GM18907 (cell line): Measurements from ENCODE around the gene RBBP6.
"Not testable (repeated sequence)": the region's sequence is repeated elsewhere in the genome, so short reads cannot be mapped to it uniquely, and the experiment has no call there.

Experiments
- ATAC-seq: cut with Tn5 transposase; IDR thresholded peaks from one replicate; pipeline ENCODE4 v1.9.1; 2021; ENCODE audit warnings: mild to moderate bottlenecking, moderate library complexity; ENCODE audit not compliant: unreplicated experiment

Gene RBBP6, protein sequence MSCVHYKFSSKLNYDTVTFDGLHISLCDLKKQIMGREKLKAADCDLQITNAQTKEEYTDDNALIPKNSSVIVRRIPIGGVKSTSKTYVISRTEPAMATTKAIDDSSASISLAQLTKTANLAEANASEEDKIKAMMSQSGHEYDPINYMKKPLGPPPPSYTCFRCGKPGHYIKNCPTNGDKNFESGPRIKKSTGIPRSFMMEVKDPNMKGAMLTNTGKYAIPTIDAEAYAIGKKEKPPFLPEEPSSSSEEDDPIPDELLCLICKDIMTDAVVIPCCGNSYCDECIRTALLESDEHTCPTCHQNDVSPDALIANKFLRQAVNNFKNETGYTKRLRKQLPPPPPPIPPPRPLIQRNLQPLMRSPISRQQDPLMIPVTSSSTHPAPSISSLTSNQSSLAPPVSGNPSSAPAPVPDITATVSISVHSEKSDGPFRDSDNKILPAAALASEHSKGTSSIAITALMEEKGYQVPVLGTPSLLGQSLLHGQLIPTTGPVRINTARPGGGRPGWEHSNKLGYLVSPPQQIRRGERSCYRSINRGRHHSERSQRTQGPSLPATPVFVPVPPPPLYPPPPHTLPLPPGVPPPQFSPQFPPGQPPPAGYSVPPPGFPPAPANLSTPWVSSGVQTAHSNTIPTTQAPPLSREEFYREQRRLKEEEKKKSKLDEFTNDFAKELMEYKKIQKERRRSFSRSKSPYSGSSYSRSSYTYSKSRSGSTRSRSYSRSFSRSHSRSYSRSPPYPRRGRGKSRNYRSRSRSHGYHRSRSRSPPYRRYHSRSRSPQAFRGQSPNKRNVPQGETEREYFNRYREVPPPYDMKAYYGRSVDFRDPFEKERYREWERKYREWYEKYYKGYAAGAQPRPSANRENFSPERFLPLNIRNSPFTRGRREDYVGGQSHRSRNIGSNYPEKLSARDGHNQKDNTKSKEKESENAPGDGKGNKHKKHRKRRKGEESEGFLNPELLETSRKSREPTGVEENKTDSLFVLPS (N-terminal part only)

DNA sequence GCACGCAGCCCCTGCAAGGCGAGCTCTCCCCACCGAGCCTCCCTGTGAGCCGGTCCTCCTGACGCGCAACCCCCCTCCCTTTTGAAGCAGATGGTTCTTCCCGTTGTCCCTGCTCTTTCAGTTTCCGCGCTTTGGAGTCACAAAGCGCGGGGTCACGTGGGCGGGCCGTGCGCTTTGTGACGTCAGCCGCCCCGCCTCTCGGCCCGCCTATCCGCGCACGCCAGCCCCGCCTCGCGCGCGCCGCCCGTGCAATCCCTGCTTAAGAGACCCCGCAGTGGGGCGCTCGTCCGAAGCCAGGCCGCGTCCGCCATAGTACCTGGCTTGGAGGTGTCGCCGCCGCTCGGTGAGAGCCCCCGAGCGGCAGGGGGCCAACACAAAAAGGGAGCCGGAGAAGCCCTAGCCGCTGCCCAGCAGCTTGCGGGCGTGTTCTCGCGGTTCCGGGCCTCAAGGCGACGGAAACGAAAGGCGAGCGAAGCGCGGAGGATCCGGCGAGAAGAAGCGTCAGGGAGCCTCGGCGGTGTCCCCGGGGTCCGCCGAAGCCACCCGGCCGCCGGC is at the start of gene RBBP6:
Gene RBBP6, plus strand, starts transcription at position 272 of the 555 bp plus-strand sequence. CDS start 1,061 bp downstream, outside the sequence.
- ATAC-seq, result peak; percentile 92

DNA sequence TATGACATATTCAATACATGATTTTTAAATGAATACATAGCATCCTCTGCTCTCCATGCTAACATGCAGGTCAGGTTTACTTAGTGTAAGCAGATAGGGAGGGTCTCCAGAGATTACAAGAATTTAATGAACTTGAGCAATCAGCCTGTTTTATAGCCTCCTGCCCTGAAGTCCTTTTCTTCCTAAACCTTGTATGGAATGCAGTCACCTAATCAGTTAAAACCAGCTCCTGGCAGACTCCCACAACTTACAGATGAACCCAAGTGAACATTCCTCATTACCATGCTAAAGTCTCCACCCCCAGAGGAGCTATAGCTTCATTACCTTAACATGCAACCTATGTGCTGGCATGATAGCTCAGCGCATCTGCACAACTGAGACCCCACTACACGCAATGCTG is 48.5 kb upstream of the RBBP6 start:
- ATAC-seq, result no peak

DNA sequence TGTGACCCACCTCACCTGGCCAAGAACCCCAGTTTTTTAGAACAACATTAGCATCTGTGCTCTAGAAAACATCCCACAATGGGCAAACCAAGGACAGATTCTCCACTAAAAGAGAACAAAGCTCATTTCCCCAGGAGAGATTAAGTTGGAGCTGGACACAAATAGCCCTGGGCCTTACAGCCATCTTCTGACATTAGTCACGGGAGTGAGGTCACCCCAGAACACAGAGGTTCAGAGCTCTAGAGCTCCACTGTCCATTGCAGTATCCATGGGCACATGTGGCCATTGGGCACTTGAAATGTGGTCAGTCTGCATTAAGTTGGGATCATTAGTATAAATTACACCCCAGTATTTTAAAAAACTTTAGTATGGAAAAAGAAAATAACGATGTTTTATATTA is 47.6 kb upstream of the RBBP6 start:
- no peak for ATAC-seq

DNA sequence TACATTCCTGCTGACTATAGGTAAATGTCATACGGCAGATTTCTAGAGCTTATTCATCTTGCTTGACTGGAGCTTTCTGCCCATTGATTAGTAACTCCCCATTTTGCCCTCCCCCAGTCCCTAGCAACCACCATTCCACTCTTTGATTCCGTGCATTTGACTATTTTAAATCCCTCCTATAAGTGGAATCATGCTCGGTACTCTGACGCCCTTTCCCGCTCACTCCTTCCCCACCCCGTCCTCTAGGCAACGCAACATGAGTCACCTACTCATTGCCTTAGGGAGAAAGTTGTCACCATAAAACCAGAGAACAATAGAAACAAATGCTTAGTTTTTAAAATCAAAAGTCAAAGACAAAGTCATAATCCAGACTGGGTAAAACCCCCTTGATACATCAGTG is 45.5 kb upstream of the RBBP6 start:
- ATAC-seq, result no peak

DNA sequence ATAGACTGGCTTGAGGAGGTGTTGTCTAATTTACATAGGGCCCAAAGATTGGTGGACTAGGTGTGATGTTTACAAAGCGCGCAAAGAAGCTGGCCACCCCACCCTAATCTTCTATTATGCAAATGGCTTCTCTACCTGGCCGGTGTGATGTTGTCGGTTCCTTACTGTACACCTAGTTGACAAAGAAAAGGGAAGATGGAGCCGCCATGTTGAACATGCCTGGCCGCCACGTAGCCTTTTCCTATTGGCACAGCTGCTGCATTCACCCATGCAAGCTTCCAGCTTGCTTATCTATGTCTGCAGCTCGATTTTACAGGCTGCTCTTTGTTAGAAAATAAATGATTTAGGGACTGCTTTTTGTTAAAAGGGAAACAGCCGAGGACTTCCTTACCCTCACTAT is 44.2 kb upstream of the RBBP6 start:
- ATAC-seq, result not testable (repeated sequence)

DNA sequence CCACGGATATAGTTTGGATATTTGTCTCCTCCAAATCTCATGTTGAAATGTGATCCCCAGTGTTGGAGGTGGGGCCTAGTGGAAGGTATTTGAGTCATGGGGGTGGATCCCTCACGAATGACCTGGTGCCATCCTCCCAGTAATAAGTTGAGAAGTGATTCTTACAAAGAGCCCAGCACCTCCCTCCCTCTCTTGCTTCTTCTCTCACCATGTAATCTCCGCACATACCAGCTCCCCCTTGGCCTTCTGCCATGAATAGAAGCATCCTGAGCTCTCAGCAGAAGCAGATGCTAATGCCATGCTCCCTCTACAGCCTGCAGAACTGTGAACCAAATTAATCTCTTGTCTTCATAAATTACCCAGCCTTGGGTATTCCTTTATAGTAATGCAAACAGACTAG is 41.9 kb upstream of the RBBP6 start:
- no peak for ATAC-seq

DNA sequence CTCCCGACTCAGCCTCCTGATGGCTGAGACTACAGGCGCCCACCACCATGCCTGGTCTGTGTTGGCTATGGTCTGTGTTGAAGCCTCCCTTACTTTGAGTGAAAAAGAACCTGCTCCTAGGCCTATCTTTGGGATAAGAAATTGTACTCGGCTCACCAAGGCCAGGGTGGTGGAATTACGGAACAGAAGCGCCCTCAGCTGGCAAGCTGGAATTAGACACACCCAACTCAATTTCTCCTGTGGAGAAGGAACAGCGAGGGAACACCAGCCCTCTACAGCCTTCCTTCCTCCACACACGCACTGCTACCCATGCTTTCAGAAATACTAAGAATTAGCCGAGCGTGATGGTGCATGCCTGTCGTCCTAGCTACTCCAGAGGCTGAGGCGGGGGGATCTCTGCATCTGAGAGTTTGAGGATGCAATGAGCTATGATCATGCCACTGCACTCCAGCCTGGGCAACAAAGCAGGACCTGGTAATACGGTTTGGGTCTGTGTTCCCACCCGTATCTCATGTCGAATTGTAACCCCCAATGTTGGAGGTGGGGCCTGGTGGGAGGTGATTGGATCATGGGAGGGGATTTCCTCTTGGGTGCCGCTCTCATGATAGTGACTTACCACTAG is 40.1 kb upstream of the RBBP6 start:
- ATAC-seq, result no peak

DNA sequence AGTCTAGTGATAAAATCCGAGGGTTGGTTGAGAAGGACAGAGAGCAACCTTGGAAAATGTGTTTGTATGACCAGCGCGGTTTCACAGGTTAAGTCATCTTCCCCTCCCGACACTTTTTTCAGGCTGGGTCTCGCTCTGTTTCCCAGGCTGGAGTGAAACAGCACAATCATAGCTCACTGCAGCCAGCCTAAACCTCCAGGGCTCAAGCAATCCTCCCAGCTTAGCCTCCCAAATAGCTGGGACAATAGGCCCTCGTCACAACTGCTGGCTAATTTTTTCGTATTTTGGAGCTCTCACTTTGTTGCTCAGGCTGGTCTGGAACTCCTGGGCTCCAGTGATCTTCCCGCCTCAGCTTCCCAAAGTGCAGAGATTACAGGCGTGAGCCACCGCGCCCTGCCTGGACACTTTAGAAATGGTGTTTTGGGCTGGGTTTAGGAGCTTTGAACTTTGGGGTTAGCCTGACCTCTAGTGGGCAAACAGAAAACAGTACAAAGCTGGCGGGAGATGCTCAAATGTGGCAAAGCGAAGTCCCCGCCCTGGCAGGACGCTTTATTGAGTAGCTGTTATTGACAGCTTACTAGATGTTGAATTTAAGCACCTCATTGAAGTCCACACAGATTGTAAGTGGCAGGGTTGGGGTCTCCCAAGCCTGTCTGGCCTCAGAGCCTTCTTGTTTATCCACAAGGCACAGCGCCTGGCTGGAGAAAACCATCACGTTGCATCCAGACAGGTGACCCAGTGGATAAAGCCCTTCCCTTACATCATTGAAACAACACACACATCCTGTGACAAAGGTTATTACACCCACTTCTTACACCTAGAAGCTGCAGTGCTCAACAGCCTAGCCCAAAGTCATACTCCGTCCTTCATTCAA is 34.7 kb upstream of the RBBP6 start:
- no peak for ATAC-seq

DNA sequence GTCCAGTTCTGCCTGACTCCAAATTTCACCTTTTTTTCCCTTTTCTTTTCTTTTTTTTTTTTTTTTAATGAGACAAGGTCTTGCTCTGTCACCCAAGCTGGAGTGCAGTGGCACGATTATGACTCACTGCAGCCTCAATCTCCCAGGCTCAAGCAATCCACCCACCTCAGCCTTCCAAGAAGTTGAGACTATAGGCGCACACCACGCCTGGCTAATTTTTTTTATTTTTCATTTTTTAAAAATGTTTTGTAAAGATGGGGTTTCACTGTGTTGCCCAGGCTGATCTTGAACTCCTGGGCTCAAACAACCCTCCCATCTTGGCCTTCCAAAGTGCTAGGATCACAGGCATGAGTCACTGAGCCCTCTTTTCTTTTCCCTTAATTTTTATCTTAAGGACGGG is 33.4 kb upstream of the RBBP6 start:
- ATAC-seq, result no peak

DNA sequence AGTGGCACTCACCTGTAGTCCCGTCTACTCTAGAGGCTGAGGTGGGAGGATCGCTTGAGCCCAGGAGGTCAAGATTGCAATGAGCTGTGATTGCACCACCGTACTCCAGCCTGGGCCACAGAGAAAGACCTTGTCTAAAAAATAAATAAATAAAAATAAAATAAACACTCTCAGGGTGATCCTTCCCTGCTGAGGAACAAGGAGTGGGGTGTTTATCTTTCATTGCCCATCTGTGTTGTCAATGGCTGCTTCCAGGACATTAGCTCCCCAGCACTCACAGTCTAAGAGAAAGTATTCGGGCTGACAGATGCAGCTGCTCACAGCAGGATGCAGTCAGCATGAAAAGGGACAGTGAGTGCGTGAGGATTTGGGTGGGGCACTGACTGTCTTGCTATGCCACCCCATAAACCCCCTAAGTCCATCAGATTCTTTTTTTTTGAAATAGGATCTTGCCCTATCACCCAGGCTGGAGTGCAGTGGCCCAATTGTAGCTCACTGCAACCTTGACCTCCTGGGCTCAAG is 31.3 kb upstream of the RBBP6 start:
- ATAC-seq, result no peak

DNA sequence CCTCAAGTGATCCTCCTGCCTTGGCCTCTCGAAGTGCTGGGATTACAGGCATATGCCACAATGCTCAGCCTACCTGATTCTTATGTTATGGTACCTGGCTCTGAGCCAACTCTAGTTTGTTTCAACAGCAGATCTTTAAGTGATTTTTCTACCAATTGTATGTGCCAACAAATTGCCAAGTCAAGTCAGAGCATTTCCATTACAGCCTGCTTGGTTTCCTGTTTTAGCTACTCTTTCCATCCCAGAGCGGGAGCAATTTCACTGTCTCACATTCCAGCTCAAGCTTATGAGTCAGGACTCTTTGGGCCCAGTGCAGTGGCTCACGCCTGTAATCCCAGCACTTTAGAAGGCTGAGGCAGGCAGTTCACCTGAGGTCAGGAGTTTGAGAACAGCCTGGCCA is 30.8 kb upstream of the RBBP6 start:
- no peak for ATAC-seq

DNA sequence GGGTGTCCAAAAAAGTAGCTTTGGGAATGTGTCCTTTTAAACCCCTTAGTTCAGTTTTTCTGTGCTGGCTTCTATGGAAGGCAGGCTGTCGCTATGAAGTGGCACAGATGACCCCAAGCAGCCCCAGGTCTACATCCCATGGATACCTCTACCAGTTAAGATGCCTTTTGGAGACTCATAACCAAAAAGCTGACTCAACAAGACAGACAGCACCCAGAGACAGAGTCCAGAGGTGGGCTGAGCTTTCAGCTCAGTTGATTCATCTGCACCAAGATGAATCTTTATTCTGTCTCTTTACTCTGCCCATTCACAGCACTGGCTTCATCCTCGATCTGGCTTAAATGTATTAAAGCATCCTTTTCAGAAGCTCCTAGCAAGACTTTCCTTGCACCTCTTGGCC is 29.8 kb upstream of the RBBP6 start:
- no peak for ATAC-seq

DNA sequence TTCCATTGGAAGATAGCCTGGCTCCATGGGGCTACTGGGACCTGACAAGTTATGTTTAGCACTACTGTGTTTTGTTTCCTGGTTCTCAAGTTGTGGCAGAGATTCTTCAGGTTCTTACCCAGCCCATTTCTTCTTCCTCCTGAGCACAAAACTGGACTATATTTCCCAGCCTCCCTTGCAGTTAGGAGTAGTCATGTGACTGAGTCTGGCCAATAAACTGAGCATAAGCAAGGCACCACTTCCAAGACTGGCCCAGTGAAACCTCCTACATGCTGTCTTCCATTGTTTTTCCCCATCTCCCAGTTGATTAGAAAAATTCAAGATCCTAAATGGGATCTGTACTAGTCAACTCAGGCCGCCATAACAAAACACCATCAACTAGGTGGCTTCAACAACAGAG is 28.2 kb upstream of the RBBP6 start:
- no peak for ATAC-seq

DNA sequence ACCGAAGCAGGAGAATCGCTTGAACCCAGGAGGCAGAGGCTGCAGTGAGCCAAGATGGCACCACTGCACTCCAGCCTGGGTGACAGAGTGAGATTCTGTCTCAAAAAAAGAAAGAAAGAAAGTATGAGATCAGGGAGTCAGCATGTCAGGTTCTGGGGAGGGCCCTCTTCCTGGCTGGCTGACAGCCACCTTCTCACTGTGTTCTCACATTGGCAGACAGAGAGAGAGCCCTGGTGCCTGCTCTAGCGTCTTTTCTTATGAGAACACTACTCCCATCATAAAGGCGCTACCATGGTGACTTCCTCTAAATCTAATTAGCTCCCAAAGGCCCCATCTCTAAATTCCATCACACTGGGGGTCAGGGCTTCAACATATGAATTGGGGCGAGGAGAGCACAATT is 27.6 kb upstream of the RBBP6 start:
- no peak for ATAC-seq

DNA sequence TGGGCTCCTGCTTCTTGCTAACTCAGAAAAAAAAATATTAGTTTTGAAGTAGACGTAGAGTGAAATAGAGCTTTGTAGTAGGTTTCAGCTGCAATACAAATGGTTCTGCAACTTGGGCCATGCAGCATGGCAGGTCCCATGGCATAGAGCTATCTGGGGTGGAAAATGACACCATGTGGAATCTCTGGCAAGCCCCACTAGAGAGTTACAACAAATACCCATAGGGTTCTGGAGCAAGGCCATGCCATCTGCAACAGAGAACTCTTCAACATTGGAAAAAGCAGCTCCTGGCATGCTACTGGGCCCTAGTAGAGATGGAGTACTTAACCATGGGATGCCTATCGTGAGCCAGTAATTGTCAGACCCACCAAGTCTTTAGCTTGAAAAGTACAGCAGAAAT is 25.3 kb upstream of the RBBP6 start:
- ATAC-seq, result no peak

DNA sequence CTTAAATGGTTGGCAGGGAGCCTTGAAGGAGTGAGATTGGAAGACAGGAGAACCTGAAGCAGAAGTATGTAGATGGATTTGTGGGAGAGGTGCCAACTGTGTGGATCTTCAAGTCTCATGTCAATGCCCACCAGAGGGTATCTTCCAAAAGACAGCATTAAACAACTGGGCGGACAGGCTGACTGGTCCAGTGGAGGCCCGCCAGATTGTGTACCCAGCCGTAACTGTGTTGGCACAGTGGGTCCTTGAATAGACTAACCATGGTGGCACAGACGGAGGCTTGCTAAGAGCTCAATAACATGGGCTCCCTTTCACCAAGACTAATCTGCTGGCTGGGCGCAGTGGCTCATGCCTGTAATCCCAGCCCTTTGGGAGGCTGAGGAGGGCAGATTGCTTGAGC is 24.2 kb upstream of the RBBP6 start:
- no peak for ATAC-seq

DNA sequence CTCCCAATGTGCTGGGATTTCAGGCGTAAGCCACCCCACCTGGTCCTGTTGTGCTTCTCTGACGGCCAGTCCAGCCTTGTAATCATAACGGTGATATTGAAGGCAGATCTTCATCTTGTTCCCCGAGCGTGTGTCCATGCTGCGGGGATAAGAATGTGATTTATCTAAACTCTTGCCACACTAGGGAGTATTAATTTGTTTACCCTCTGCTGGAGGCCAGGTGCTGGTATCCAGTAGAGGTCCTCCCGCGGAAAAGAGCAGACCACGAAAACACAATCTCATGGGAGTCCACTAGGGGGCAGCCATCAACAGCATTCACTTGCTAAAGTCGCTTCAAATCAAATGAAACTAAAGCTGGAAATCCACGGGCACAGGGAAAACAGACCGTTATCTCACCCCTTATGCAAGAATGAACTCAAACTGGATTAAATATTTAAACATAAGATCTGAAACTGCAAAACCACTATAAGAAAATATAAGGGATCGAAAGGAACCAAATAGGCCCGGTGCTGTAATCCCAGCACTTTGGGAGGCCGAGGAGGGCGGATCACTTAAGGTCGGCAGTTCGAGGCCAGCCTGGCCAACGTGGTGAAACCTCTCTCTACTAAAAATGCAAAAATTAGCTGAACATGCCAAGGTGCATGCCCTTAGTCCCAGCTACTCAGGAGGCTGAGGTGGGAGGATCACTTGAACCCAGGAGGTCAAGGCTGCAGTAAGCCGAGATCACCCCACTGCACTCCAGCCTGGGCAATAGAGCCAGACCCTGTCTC is 22.3 kb upstream of the RBBP6 start:
- ATAC-seq, result no peak

DNA sequence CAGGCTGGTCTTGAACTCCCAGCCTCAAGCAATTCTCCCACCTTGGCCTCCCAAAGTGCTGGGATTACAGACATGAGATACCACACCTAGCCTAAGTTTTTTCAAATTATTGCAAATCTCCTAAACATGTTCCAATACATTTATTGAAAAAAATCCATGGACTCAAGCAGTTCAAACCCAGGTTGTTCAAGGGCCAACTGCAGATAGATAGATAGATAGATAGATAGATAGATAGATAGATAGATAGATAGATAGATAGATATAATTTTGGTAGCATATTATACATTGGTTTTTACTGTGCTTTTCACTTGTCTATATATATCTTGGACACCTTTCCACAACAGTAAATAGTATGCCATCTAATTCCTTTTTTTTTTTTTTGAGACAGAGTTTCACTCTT is 20.9 kb upstream of the RBBP6 start:
- ATAC-seq, result no peak

DNA sequence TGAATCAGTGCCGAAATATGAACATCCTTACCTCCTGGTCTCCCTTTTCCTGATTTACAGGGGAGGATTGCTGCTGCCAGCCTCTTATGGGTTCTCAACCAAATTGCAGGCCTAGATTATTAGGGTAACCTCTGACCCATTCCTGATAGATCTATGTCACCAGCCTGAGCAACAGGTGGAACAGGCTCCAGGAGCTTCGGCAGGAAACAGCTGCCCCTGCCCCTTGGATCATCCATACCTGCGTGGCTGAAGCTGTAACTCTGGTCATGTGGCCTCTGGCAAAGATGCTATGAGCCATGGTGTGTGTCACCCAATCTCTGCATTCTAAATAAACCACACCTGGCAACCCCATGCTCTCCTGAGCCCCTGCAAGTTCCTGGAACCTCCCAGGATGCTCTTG is 18.4 kb upstream of the RBBP6 start:
- no peak for ATAC-seq
